ENCODE measurements around the gene NDRG4. TPM values are rescaled to one million over a fixed set of nuclear protein-coding genes. Genes with fewer than 3 reads are reported as not detected.
A peak's percentile ranks its signal among the peaks of the same experiment; 100 is the strongest.

Gene NDRG4
- total RNA-seq, 1 donor from 2014 or later = 677 TPM

DNA sequence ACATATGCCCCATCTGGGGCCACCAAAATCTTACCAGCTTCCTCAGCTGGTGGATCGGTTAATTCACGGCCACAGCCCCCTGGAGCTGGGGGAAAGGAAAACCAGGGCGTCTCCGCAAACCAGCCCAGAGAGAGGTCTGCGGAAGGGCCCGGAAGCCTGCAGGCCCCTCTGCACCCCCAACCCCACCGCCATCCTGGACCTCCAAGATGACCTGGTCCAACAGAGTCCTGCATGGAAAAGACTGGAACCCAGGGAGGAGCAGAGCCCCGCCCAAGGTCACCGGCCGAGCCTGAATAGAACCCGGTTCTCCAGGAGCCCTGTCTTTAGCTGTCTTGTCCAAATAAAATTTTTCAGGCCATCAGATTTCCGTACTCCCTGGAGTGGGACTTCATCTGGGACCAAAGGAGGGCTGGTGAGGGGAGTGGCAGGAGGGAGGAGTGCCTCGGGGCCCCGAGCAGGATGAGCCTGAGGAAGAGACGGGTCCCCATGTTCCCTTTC, 37.4 kb upstream of the NDRG4 start:
- DNase-seq = no peak
- Mint-ChIP-seq H3K27me3 (ENCODE audit: unreplicated experiment) (peaks cover 18% of the 10 kb centered on the region), H3K4me1 (ENCODE audit: low read depth, unreplicated experiment) (no peaks in the 10 kb centered on the region), H3K36me3 (ENCODE audit: unreplicated experiment) (peaks cover 3% of the 10 kb centered on the region), H3K27ac (ENCODE audit: unreplicated experiment) (no peak overlapping the region), H3K4me3 (ENCODE audit: unreplicated experiment) (peak overlapping the region; percentile 64), H3K9me3 (ENCODE audit: unreplicated experiment) (no peaks in the 10 kb centered on the region)
- TF ChIP-seq, protein P1, sequence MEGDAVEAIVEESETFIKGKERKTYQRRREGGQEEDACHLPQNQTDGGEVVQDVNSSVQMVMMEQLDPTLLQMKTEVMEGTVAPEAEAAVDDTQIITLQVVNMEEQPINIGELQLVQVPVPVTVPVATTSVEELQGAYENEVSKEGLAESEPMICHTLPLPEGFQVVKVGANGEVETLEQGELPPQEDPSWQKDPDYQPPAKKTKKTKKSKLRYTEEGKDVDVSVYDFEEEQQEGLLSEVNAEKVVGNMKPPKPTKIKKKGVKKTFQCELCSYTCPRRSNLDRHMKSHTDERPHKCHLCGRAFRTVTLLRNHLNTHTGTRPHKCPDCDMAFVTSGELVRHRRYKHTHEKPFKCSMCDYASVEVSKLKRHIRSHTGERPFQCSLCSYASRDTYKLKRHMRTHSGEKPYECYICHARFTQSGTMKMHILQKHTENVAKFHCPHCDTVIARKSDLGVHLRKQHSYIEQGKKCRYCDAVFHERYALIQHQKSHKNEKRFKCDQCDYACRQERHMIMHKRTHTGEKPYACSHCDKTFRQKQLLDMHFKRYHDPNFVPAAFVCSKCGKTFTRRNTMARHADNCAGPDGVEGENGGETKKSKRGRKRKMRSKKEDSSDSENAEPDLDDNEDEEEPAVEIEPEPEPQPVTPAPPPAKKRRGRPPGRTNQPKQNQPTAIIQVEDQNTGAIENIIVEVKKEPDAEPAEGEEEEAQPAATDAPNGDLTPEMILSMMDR (IDR thresholded peaks at IDR 0.05; ENCODE audit: partially characterized antibody, unreplicated experiment) = no peak

DNA sequence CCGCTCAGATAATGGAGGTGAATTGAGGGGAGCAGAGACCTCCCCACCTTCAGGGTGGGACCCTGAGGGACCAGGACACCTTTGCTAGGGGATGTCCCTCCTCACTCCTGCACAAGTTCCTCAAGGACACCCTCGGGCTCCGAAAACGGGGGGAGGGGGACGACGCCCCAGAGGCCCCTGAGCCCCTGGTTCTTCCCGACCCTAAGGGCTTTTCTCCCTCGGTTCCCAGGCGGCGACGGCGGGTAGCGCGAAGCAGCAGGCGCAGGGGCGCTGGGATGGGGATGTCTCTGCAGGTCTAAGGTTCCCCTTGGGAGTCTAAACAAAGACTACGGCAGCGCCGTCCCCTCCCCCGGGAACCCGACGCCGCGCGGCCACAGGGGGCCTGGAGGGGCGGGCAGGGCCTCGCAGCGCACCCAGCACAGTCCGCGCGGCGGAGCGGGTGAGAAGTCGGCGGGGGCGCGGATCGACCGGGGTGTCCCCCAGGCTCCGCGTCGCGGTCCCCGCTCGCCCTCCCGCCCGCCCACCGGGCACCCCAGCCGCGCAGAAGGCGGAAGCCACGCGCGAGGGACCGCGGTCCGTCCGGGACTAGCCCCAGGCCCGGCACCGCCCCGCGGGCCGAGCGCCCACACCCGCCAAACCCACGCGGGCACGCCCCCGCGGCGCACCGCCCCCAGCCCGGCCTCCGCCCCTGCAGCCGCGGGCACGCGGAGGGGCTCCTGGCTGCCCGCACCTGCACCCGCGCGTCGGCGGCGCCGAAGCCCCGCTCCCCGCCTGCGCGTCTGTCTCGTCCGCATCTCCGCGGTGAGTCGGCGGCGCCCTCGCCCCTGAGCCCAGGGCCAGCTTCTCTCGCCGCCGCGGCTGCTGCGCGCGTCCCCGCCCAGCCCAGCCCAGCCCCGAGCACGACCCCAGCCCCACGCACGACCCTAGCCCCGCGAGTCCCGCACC, 36.7 kb upstream of the NDRG4 start:
- H3K4me1 Mint-ChIP-seq (ENCODE audit: low read depth, unreplicated experiment) = no peaks in the 10 kb centered on the region
- DNase-seq = peak; percentile 63
- TF ChIP-seq, protein P1 (IDR thresholded peaks at IDR 0.05; ENCODE audit: partially characterized antibody, unreplicated experiment) = no peak
- peak overlapping the region; percentile 64 for H3K4me3 Mint-ChIP-seq (ENCODE audit: unreplicated experiment)
- no peaks in the 10 kb centered on the region for H3K9me3 Mint-ChIP-seq (ENCODE audit: unreplicated experiment)
- no peak overlapping the region for H3K27ac Mint-ChIP-seq (ENCODE audit: unreplicated experiment)
- H3K36me3 Mint-ChIP-seq (ENCODE audit: unreplicated experiment) = peaks cover 3% of the 10 kb centered on the region
- peaks cover 18% of the 10 kb centered on the region for H3K27me3 Mint-ChIP-seq (ENCODE audit: unreplicated experiment)

DNA sequence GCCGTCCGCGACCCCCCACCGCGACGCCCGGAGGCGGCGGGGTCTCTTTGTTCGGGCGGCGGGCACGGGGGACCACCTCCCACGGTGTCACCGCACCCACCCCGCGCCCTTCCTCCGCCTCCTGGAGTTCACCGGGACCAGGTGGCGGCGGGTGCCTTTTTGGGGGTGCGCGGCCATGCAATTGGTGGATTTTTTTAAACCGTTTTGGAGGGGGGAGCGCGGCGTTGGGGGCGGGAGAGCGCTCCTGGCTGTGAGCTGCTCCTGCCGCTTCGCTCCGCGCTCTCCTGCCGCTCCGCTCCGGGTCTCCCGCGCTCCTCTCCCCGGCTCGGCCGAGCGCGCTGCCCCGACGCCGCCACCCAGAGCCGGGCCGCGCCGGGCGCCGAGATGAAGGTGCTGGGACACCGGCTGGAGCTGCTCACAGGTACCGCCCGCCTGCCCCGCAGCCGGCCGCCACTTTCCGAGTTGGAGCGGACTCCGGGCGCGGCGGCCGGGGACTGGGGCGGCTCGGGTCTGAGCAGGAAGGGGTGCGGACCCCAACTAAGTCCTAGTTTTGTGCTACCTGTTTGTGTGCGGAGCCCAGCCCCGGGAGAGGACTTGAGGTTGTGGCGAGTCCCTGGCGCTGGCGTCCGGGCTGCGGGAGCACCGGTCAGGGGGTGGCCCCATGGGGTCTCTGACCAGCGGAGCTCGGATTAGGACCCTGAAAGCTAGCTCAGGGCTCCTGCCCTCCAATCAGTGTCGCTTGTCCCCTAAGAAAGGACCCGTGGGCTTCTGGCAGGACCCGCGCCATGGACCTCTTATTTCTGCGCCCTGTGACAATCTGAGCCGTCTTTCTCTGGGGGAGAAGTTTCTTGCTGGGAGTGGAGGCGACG, 35.7 kb upstream of the NDRG4 start:
- Mint-ChIP-seq H3K9me3 (ENCODE audit: unreplicated experiment) (no peaks in the 10 kb centered on the region), H3K4me1 (ENCODE audit: low read depth, unreplicated experiment) (no peaks in the 10 kb centered on the region), H3K36me3 (ENCODE audit: unreplicated experiment) (no peaks in the 10 kb centered on the region), H3K27me3 (ENCODE audit: unreplicated experiment) (peaks cover 22% of the 10 kb centered on the region), H3K27ac (ENCODE audit: unreplicated experiment) (peak overlapping the region; percentile 86), H3K4me3 (ENCODE audit: unreplicated experiment) (peak overlapping the region; percentile 93)
- TF ChIP-seq, protein P1 (IDR thresholded peaks at IDR 0.05; ENCODE audit: partially characterized antibody, unreplicated experiment) = no peak
- DNase-seq = peak; percentile 45

DNA sequence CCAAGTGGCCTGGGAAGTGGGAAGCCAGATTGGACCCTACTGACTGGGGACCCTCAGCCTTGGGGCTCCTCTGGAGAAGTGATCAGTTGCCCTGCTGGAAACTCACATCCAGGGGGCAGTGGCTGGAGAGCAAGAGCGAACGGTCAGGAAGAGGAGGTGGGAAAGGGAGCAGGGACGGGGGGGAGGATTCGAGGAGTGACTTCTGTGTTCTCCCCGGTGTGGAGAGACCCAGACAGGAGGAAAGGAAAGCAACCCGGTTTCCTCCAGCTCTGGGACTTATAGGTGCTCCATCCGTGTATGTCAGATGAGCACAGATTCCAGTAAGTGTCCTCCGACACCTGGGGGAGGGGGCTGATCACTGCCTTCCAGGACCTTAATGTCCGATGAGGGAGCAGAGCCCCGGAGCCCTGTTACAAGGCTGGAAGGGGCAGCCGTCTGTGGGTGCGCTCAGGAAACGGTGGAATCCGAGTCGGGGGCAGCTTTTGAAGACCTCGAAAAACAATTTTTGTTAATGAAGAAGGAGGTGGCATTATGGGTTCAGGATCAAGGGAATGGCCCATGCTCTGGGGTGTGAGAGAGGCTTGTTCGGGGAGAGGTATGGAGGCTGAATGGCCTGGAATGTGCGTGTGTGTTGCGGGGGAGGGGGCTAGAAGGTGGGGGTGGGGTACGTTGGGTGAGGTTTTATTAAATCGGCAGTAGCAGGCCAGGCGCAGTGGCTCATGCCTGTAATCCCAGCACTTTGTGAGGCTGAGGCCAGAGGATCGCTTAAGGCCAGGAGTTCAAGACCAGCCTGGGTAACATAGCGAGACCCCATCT, 34.8 kb upstream of the NDRG4 start:
- no peaks in the 10 kb centered on the region for H3K9me3 Mint-ChIP-seq (ENCODE audit: unreplicated experiment)
- no peaks in the 10 kb centered on the region for H3K36me3 Mint-ChIP-seq (ENCODE audit: unreplicated experiment)
- peak overlapping the region; percentile 93 for H3K4me3 Mint-ChIP-seq (ENCODE audit: unreplicated experiment)
- no peaks in the 10 kb centered on the region for H3K4me1 Mint-ChIP-seq (ENCODE audit: low read depth, unreplicated experiment)
- peak; percentile 60 for DNase-seq
- TF ChIP-seq, protein P1 (IDR thresholded peaks at IDR 0.05; ENCODE audit: partially characterized antibody, unreplicated experiment) = no peak
- peaks cover 24% of the 10 kb centered on the region for H3K27me3 Mint-ChIP-seq (ENCODE audit: unreplicated experiment)
- H3K27ac Mint-ChIP-seq (ENCODE audit: unreplicated experiment) = peak overlapping the region; percentile 86

All from glutamatergic neuron (in vitro differentiated cells).